Adipose tissue (tissue), 3 donors: ENCODE results near the gene LAMC3. TPM values are rescaled to one million over a fixed set of nuclear protein-coding genes. Genes with fewer than 3 reads are reported as not detected.

Experiments used
- H3K27ac ChIP-seq: one replicate; pipeline ENCODE4 v1.5.1; 2013; ENCODE audit warnings: low read depth, low read length
- WGBS, 3 donors: extraction: QIAGEN DNeasy Blood & Tissue Kit; methylation state at CpG; one replicate each; pipeline ENCODE4 v1.1.7; 2013; 5-methylcytosine and 5-hydroxymethylcytosine counted together
- polyA plus RNA-seq, 3 donors: library from polyadenylated mRNA; stranded (reverse); fragments of 200-250 nt; gene quantifications; one replicate each; pipeline ENCODE4 v1.2.3, GENCODE V29; 2013
- donor health status: healthy with polysubstance abuse.
- donor health status: Bipolar disorder and iron deficiency.
- donor health status: healthy.

The LAMC3 gene
- polyA plus RNA-seq: 1 to 10 TPM in 1 of 3 donors, under 1 TPM in 2; 0.45 to 1.8 (median 0.46) TPM

DNA sequence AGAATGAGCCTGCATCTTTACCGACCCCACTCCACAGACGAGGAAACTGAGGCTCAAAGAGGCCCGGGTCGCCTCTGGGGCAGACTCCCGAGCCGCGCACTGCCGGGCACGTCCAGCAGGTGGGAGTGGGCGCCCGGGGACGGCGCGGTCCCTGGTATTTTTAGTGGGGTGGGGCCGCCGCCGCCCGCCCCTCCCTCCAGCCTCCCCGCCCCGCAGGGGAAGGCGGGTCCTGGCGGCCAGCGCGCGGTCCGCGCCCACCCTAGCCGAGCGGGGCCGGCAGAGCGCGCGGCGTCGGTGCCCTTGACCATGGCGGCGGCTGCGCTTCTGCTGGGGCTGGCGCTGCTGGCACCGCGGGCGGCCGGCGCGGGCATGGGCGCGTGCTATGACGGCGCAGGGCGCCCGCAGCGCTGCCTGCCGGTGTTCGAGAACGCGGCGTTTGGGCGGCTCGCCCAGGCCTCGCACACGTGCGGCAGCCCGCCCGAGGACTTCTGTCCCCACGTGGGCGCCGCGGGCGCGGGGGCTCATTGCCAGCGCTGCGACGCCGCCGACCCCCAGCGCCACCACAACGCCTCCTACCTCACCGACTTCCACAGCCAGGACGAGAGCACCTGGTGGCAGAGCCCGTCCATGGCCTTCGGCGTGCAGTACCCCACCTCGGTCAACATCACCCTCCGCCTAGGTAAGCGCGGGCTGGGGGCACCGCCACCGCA is at the start of gene LAMC3:
LAMC3 (plus strand) TSS at position 266 of the 710 bp plus-strand sequence; CDS start at position 307, 41 bp downstream.
- no peak within 1 kb of the TSS for H3K27ac ChIP-seq

DNA sequence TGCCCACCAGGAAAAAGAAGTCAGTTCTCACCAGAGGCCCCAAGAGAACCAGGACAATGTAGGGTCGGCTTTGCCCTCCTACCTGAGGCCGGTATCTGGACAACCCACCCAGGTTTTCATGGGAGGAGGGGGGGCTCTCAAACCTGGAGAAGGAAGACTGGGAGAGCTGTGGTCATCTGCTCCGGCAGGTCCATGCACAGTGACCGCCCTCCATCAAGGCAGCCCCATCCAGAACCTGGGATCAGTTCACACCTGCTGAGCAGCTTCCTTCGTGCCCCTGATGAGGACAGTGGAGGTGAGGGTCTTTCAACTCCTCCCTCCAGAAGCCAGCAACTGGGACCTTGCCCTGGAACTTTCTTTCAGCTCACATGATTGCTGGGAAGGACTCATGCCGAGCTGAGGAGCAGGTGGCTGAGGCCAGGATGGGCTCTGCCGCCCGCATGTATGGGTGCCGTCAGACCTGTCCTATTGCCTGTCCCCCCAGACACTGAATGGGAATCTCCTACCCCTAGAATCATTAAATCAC is 49.1 kb upstream of the LAMC3 start:
- WGBS, 3 donors: 84 to 92% (median 88%) methylated on average over 8 to 9 of the region's 9 CpGs
- no peak overlapping the region for H3K27ac ChIP-seq

More for the DNA sequence above, at the start of gene LAMC3:
- 7 to 12% (median 8%) methylated on average over 46 to 88 of the region's 88 CpGs for WGBS, 3 donors

- WGBS, 3 donors: 82 to 89% (median 88%) methylated on average over 14 of the region's 14 CpGs
Observed at GRCh38 chr9:130960522-130961378, 48.2 kb upstream of the LAMC3 start.

GRCh38 chr9:130961511-130962300 is 47.3 kb upstream of the LAMC3 start:
- no peak overlapping the region for H3K27ac ChIP-seq
- WGBS, 3 donors: 81 to 91% (median 89%) methylated on average over 8 of the region's 8 CpGs

More at GRCh38 chr9:130960522-130961378, 48.2 kb upstream of the LAMC3 start:
- no peak overlapping the region for H3K27ac ChIP-seq

DNA sequence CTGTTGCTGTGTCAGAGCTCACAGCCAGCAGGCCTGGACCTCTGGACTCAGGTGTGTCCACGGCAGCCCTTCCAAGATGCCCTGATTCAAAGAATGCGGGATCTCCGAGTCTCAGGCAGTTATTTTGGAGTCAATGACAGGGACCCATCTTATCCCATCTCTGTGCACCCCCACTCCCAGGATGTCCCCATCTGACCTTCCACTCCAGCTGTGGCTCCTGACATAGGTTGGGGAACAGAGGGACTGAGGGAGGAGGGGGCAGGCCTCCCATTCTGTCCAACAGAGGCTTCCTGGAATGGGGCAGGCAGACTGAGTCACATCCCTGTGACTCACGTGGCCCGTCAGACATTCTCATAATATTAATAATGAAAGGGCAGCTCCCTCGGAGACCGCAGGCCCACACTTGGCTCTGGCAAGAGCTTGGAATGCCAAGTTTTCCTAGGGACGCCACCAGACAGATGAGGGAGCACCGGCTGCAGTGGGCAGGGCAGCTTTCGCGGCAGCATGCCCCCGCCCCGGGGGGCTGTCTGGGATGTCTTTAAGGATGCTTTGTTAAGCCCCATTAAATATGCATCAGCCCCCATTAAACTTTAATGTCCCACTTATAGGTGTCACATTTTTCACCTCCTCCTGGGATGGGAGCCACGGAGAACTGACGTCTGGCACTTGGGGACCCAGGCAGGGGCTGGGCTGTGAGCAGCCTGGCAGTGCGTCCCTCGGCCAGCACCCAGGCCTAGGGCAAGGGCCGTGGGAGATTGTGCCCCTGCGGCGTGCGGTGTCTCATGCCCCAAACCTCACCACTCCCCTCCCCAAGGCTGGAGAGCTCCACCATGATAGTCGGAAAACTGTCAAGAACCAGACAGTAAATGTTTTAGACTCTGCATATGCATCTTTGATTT is 46.3 kb upstream of the LAMC3 start:
- WGBS, 3 donors: 52 to 60% (median 52%) methylated on average over 22 of the region's 22 CpGs
- no peak overlapping the region for H3K27ac ChIP-seq

DNA sequence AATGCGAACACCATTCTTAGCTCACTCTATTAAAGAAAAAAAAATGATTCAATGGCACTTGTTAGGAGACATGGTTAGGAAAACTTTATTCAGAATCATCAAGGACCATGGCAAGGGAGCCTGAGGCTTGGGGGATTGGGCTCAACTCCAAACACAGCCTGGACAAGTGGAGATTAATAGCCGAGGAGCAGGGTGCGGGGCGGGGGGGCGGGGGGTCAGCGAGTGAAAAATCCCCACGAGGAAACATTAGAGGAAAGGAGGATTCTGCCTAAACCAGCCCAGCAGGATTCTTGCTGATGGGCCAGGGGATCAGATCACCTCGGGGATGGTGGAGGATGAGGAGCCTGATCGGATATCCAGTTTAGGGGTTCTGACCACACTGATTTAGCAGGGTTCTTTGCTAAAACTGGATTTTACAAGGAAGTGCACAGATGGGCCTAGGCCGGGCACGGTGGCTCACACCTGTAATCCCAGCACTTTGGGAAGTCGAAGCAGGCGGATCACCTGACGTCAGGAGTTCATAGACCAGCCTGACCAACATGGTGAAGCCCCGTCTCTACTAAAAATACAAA is 45.6 kb upstream of the LAMC3 start:
- no peak overlapping the region for H3K27ac ChIP-seq
- 71 to 88% (median 82%) methylated on average over 15 of the region's 15 CpGs for WGBS, 3 donors

- H3K27ac ChIP-seq: no peak overlapping the region
- 93 to 97% (median 96%) methylated on average over 8 of the region's 8 CpGs for WGBS, 3 donors
Observed at GRCh38 chr9:130963916-130964315, 45.1 kb upstream of the LAMC3 start.

GRCh38 chr9:130965680-130966079 is 43.3 kb upstream of the LAMC3 start:
- 82 to 89% (median 87%) methylated on average over 7 of the region's 7 CpGs for WGBS, 3 donors
- H3K27ac ChIP-seq: no peak overlapping the region

- WGBS, 3 donors: 73 to 85% (median 81%) methylated on average over 12 of the region's 12 CpGs
- H3K27ac ChIP-seq: no peak overlapping the region
Observed at GRCh38 chr9:130970052-130970451, 38.9 kb upstream of the LAMC3 start.

DNA sequence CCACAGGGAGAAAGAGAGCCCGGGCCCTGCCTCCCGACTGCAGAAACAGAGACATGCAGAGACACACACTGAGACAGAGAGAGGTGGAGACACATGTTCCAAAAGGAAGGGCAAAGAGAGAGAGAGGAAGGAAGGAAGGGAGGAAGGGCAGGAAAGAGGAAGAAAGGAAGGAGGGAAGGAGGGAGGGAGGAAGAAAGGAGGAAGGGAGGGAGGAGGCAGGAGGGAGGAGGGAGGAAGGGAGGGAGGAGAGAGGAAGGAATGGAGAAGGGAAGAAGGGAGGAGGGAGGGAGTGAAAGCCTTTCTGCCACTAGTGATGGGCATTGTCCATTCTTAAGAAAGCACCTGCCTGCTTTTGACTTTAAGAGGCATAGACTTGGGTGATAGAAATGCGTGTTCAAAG is 38.1 kb upstream of the LAMC3 start:
- 75 to 87% (median 75%) methylated on average over 3 of the region's 3 CpGs for WGBS, 3 donors
- no peak overlapping the region for H3K27ac ChIP-seq

DNA sequence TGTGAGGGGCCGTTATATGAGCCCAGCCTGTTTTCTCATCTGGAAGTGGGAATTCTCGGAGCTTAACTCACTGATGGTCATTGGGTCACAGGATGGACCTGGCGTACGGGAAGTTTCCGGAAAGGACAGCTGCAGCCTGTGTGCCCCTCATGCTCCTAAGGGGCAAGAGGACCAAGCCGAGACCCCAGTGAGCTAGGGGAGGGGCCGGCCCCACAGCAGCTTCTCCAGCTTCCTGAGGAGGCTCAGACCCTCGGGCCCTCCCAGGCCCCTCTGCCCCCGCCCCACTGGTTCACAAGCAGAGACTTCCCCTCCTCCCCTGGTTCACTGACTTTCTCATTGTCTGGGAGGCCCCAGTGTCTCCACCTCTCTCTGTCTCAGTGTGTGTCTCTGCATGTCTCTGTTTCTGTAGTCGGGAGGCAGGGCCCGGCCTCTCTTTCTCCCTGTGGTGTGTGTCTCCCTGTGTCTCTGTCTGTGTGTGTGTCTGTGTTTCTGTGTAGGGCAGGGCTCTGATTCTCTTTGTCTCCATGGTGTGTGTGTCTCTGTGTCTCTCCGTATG is 37.6 kb upstream of the LAMC3 start:
- H3K27ac ChIP-seq: no peak overlapping the region
- 55 to 59% (median 59%) methylated on average over 12 of the region's 12 CpGs for WGBS, 3 donors

- no peak overlapping the region for H3K27ac ChIP-seq
- 64 to 70% (median 64%) methylated on average over 6 of the region's 6 CpGs for WGBS, 3 donors
Observed at GRCh38 chr9:130972277-130972956, 36.6 kb upstream of the LAMC3 start.

- no peak overlapping the region for H3K27ac ChIP-seq
- WGBS, 3 donors: 70 to 76% (median 72%) methylated on average over 19 of the region's 19 CpGs
Observed at GRCh38 chr9:130972957-130973685, 35.9 kb upstream of the LAMC3 start.

- 36 to 58% (median 49%) methylated on average over 18 to 21 of the region's 21 CpGs for WGBS, 3 donors
- H3K27ac ChIP-seq: no peak overlapping the region
Observed at GRCh38 chr9:130973686-130974281, 35.2 kb upstream of the LAMC3 start.

- 38 to 87% (median 86%) methylated on average over 5 of the region's 5 CpGs for WGBS, 3 donors
- H3K27ac ChIP-seq: no peak overlapping the region
Observed at GRCh38 chr9:130974697-130975096, 34.3 kb upstream of the LAMC3 start.
